Adipocyte (in vitro differentiated cells): Measurements from ENCODE around the gene NOSIP.

Experiments
- DNase-seq: peaks from one replicate; pipeline ENCODE4 v3.0.0-alpha.2; 2015; ENCODE audit warnings: low read depth
- H3K27me3 ChIP-seq: replicated peaks from 2 replicates; pipeline ENCODE4 v1.7.0; 2013; ENCODE audit warnings: mild to moderate bottlenecking, low read length, moderate library complexity; ENCODE audit not compliant: control insufficient read depth, insufficient read depth
- H3K36me3 ChIP-seq: 2 replicates; pipeline ENCODE4 v1.7.0; 2013; ENCODE audit warnings: low read length, mild to moderate bottlenecking, moderate library complexity; ENCODE audit not compliant: control insufficient read depth, insufficient read depth, severe bottlenecking
- H3K4me1 ChIP-seq: 2 replicates; pipeline ENCODE4 v1.7.0; 2013; ENCODE audit warnings: mild to moderate bottlenecking, low read length, moderate library complexity; ENCODE audit not compliant: control insufficient read depth, insufficient read depth
- H3K4me3 ChIP-seq: 2 replicates; pipeline ENCODE4 v1.7.0; 2013; ENCODE audit warnings: mild to moderate bottlenecking, low read length, moderate library complexity
- H3K9ac ChIP-seq: 2 replicates; pipeline ENCODE4 v1.7.0; 2013; ENCODE audit warnings: mild to moderate bottlenecking, low read length, moderate library complexity
- H3K9me3 ChIP-seq: 2 replicates; pipeline ENCODE4 v1.7.0; 2013; ENCODE audit warnings: mild to moderate bottlenecking, low read length, moderate library complexity; ENCODE audit not compliant: control insufficient read depth

The NOSIP gene

GRCh38 chr19:49609499-49610092, 29.2 kb upstream of the NOSIP start:
- no peaks in the 10 kb centered on the region for H3K9me3 ChIP-seq
- no peak overlapping the region for H3K4me3 ChIP-seq
- H3K36me3 ChIP-seq, result peaks cover 34% of the 10 kb centered on the region
- no peaks in the 10 kb centered on the region for H3K27me3 ChIP-seq
- peaks cover 35% of the 10 kb centered on the region for H3K4me1 ChIP-seq
- DNase-seq, result no peak
- no peak overlapping the region for H3K9ac ChIP-seq

- H3K36me3 ChIP-seq, result peaks cover 68% of the 10 kb centered on the region
Observed at GRCh38 chr19:49605605-49606004, 25.2 kb upstream of the NOSIP start.

GRCh38 chr19:49602806-49603205, 22.4 kb upstream of the NOSIP start:
- peaks cover 70% of the 10 kb centered on the region for H3K36me3 ChIP-seq

More at GRCh38 chr19:49605605-49606004, 25.2 kb upstream of the NOSIP start:
- DNase-seq, result no peak
- Histone ChIP-seq H3K9ac (no peak overlapping the region), H3K4me3 (no peak overlapping the region), H3K27me3 (no peaks in the 10 kb centered on the region), H3K4me1 (peaks cover 10% of the 10 kb centered on the region), H3K9me3 (no peaks in the 10 kb centered on the region)

DNA sequence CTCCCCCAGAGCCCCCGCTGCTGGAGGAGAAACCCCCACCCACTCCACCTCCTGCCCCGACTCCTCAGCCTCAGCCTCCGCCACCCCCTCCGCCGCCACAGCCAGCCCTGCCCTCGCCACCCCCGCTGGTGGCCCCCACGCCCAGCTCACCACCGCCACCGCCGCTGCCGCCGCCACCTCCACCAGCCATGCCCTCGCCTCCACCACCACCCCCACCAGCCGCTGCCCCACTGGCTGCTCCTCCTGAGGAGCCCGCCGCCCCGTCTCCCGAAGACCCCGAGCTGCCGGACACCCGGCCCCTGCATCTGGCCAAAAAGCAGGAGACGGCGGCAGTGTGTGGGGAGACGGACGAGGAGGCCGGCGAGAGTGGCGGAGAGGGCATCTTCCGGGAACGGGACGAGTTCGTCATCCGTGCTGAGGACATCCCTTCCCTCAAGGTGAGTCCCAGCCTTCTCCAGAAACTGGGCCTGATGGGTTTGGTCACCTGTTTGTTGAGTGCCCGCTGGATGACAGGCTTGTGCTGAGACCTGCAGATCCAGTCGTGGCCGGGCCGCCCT, 21.2 kb upstream of the NOSIP start:
- Histone ChIP-seq H3K36me3 (peaks cover 75% of the 10 kb centered on the region), H3K27me3 (no peaks in the 10 kb centered on the region), H3K4me3 (no peak overlapping the region), H3K9me3 (no peaks in the 10 kb centered on the region), H3K9ac (no peak overlapping the region), H3K4me1 (peaks cover 3% of the 10 kb centered on the region)
- DNase-seq, result no peak

More at GRCh38 chr19:49602806-49603205, 22.4 kb upstream of the NOSIP start:
- Histone ChIP-seq H3K9me3 (no peaks in the 10 kb centered on the region), H3K4me1 (peaks cover 3% of the 10 kb centered on the region), H3K27me3 (no peaks in the 10 kb centered on the region), H3K4me3 (no peak overlapping the region), H3K9ac (no peak overlapping the region)
- no peak for DNase-seq

GRCh38 chr19:49599378-49600295, 19.3 kb upstream of the NOSIP start:
- Histone ChIP-seq H3K36me3 (peaks cover 75% of the 10 kb centered on the region), H3K4me3 (no peak overlapping the region), H3K4me1 (no peaks in the 10 kb centered on the region), H3K9ac (no peak overlapping the region), H3K9me3 (no peaks in the 10 kb centered on the region), H3K27me3 (no peaks in the 10 kb centered on the region)
- DNase-seq, result no peak

- no peaks in the 10 kb centered on the region for H3K27me3 ChIP-seq
- no peak for DNase-seq
- H3K4me3 ChIP-seq, result no peak overlapping the region
- no peaks in the 10 kb centered on the region for H3K9me3 ChIP-seq
- peaks cover 65% of the 10 kb centered on the region for H3K36me3 ChIP-seq
- H3K4me1 ChIP-seq, result peaks cover 7% of the 10 kb centered on the region
- no peak overlapping the region for H3K9ac ChIP-seq
Observed at GRCh38 chr19:49597703-49597974, 17.3 kb upstream of the NOSIP start.

- no peak overlapping the region for H3K4me3 ChIP-seq
- no peak for DNase-seq
- no peaks in the 10 kb centered on the region for H3K27me3 ChIP-seq
- H3K9ac ChIP-seq, result no peak overlapping the region
- H3K36me3 ChIP-seq, result peaks cover 59% of the 10 kb centered on the region
- no peaks in the 10 kb centered on the region for H3K9me3 ChIP-seq
- H3K4me1 ChIP-seq, result peaks cover 11% of the 10 kb centered on the region
Observed at GRCh38 chr19:49596954-49597702, 16.8 kb upstream of the NOSIP start.

GRCh38 chr19:49596407-49596806, 16.1 kb upstream of the NOSIP start:
- no peak for DNase-seq
- Histone ChIP-seq H3K9me3 (no peaks in the 10 kb centered on the region), H3K4me3 (no peak overlapping the region), H3K27me3 (no peaks in the 10 kb centered on the region), H3K9ac (no peak overlapping the region), H3K36me3 (peaks cover 53% of the 10 kb centered on the region), H3K4me1 (peaks cover 11% of the 10 kb centered on the region)

- Histone ChIP-seq H3K36me3 (peaks cover 50% of the 10 kb centered on the region), H3K9ac (no peak overlapping the region), H3K4me1 (peaks cover 11% of the 10 kb centered on the region), H3K9me3 (no peaks in the 10 kb centered on the region), H3K4me3 (no peak overlapping the region), H3K27me3 (no peaks in the 10 kb centered on the region)
- DNase-seq, result no peak
Observed at GRCh38 chr19:49595819-49596404, 15.6 kb upstream of the NOSIP start.

DNA sequence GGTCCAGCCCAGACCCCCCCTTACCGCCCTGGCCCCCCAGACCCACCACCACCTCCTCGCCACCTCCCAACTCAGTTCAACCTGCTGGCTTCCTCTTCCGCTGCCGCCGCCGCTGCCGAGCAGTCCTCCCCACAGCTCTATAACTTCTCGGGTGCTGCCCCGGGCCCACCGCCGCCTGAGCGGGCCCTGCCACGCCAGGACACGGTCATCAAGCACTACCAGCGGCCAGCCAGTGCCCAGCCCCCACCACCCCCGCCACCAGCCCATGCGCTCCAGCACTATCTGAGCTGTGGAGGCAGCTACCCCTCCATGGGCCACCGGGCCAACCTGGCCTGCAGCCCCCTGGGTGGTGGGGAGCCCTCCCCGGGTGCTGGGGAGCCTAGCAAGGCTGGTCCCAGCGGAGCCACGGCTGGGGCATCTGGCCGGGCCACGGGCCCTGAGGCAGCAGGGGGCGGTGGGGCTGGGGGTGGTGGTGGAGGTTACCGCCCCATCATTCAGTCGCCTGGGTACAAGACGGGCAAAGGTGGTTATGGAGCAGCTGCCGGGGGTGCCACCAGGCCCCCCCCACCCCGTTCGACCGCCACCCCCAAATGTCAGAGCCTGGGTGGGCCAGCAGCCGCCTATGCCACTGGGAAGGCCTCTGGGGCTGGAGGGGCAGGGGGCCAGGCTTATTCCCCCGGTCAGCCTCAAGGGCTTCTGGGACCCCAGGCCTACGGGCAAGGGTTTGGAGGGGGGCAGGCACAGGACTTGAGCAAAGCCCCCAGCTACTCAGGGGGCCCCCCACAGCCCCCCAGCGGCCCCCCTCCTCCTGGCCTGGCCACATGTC, 14.8 kb upstream of the NOSIP start:
- no peaks in the 10 kb centered on the region for H3K27me3 ChIP-seq
- peaks cover 14% of the 10 kb centered on the region for H3K4me1 ChIP-seq
- H3K9ac ChIP-seq, result no peak overlapping the region
- no peak for DNase-seq
- H3K9me3 ChIP-seq, result no peaks in the 10 kb centered on the region
- no peak overlapping the region for H3K4me3 ChIP-seq
- H3K36me3 ChIP-seq, result peaks cover 44% of the 10 kb centered on the region
